HL-60 (cell line): ENCODE results near the gene MYOZ3.

Experiments used
- DNase-seq, 2 experiments: peaks; one replicate each; pipeline ENCODE4 v3.0.0-alpha.2; 2010 to 2020; ENCODE audit warnings: low read depth in 1 of 2, low spot score in 1 of 2
- H3K27ac ChIP-seq: fragments of 250-450 bp; sonication (Bioruptor Pico); replicated peaks from 2 replicates; pipeline ENCODE4 v1.5.1; 2020; ENCODE audit warnings: mild to moderate bottlenecking, moderate library complexity
- H3K27me3 ChIP-seq: fragments of 250-450 bp; sonication (Bioruptor Pico); 2 replicates; pipeline ENCODE4 v1.5.1; 2021; ENCODE audit warnings: mild to moderate bottlenecking, moderate library complexity; ENCODE audit not compliant: insufficient read depth, poor library complexity, severe bottlenecking
- H3K4me3 ChIP-seq: replicated peaks from 2 replicates; pipeline ENCODE4 v1.5.1; 2011; ENCODE audit warnings: mild to moderate bottlenecking, control low read depth, low read length; ENCODE audit not compliant: insufficient read depth
- GABPA ChIP-seq: IDR thresholded peaks from 2 replicates; pipeline ENCODE4 v1.6.1; 2012; ENCODE audit warnings: low read depth
- POLR2AphosphoS5 ChIP-seq: IDR thresholded peaks from 2 replicates; pipeline ENCODE4 v1.6.1; 2012; ENCODE audit warnings: low read depth
- SPI1 ChIP-seq: IDR thresholded peaks from 2 replicates; pipeline ENCODE4 v1.6.1; 2012; ENCODE audit warnings: low read depth, mild to moderate bottlenecking, borderline replicate concordance
- TF ChIP-seq, protein P1 (sequence below): IDR thresholded peaks from 2 replicates; pipeline ENCODE4 v1.6.1; 2012; ENCODE audit warnings: low read depth; ENCODE audit not compliant: insufficient replicate concordance
- TF ChIP-seq, protein P2 (sequence below): IDR thresholded peaks from one replicate; pipeline ENCODE4 v1.5.1; 2011; ENCODE audit warnings: low read length, control low read depth, inconsistent platforms; ENCODE audit not compliant: insufficient read depth

Gene MYOZ3

DNA sequence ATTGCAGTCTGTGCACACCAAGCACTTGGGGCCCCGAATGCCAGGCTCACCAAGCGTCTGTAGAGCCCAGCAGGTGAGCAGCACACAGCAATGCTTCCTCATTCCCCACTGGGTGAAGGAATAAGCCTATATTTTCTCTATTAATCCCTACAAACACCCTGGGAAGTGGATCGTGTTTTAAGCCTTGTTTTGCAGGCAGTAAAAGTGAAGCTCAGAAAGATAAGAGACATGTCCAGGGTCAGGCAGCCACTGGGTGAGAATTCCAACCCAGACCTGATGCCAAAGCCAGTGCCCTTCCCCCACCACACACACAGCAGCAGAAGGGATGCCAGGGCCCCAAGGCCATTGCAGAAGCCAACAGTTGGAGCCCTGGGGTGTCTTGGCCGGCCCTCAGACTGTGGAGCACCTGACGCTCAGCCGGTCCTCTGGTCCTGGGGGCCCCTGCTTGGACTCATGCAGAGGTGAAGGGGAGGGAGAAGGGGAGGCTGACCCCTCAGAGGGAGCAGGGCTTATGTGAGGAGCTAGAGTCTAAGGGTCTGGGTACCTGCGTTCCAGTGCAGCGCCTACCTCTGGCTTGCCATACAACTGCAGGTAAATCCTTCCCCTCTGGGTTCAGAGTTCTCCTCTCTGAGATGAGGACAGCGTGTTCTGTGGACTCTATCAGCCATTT lies 46.9 kb upstream of the MYOZ3 start:
- no peak for DNase-seq
- TF ChIP-seq POLR2AphosphoS5 = no peak
- TF ChIP-seq GABPA = no peak
- TF ChIP-seq, protein P1, sequence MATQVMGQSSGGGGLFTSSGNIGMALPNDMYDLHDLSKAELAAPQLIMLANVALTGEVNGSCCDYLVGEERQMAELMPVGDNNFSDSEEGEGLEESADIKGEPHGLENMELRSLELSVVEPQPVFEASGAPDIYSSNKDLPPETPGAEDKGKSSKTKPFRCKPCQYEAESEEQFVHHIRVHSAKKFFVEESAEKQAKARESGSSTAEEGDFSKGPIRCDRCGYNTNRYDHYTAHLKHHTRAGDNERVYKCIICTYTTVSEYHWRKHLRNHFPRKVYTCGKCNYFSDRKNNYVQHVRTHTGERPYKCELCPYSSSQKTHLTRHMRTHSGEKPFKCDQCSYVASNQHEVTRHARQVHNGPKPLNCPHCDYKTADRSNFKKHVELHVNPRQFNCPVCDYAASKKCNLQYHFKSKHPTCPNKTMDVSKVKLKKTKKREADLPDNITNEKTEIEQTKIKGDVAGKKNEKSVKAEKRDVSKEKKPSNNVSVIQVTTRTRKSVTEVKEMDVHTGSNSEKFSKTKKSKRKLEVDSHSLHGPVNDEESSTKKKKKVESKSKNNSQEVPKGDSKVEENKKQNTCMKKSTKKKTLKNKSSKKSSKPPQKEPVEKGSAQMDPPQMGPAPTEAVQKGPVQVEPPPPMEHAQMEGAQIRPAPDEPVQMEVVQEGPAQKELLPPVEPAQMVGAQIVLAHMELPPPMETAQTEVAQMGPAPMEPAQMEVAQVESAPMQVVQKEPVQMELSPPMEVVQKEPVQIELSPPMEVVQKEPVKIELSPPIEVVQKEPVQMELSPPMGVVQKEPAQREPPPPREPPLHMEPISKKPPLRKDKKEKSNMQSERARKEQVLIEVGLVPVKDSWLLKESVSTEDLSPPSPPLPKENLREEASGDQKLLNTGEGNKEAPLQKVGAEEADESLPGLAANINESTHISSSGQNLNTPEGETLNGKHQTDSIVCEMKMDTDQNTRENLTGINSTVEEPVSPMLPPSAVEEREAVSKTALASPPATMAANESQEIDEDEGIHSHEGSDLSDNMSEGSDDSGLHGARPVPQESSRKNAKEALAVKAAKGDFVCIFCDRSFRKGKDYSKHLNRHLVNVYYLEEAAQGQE = no peak
- no peak for TF ChIP-seq SPI1
- TF ChIP-seq, protein P2, sequence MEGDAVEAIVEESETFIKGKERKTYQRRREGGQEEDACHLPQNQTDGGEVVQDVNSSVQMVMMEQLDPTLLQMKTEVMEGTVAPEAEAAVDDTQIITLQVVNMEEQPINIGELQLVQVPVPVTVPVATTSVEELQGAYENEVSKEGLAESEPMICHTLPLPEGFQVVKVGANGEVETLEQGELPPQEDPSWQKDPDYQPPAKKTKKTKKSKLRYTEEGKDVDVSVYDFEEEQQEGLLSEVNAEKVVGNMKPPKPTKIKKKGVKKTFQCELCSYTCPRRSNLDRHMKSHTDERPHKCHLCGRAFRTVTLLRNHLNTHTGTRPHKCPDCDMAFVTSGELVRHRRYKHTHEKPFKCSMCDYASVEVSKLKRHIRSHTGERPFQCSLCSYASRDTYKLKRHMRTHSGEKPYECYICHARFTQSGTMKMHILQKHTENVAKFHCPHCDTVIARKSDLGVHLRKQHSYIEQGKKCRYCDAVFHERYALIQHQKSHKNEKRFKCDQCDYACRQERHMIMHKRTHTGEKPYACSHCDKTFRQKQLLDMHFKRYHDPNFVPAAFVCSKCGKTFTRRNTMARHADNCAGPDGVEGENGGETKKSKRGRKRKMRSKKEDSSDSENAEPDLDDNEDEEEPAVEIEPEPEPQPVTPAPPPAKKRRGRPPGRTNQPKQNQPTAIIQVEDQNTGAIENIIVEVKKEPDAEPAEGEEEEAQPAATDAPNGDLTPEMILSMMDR = no peak
- no peak overlapping the region for H3K4me3 ChIP-seq
- H3K27me3 ChIP-seq = peaks cover 3% of the 10 kb centered on the region
- H3K27ac ChIP-seq = no peak overlapping the region

DNA sequence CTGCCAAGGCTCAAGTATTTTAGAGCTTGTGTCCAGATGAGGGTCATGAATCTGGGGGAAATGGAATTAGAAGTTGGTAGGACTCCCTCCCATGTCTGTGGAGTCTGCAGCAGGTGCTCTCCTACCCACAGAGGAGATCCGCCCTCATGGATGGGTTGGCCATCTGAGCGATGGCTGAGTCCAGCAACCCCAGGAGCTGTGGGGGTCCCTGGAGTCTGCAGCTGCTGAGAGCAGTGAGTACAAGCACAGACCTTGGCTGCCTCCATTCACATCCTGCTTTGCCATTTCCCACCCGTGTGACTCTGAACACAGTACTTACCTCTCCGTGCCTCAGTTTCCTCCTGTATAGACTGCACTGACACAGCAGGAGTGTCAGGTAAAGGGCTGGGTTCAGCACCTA lies 46.4 kb upstream of the MYOZ3 start:
- no peak for DNase-seq
- H3K27me3 ChIP-seq = peaks cover 3% of the 10 kb centered on the region
- no peak overlapping the region for H3K4me3 ChIP-seq
- TF ChIP-seq, protein P2 = no peak
- no peak for TF ChIP-seq GABPA
- TF ChIP-seq, protein P1 = no peak
- TF ChIP-seq POLR2AphosphoS5 = no peak
- no peak for TF ChIP-seq SPI1
- H3K27ac ChIP-seq = no peak overlapping the region

DNA sequence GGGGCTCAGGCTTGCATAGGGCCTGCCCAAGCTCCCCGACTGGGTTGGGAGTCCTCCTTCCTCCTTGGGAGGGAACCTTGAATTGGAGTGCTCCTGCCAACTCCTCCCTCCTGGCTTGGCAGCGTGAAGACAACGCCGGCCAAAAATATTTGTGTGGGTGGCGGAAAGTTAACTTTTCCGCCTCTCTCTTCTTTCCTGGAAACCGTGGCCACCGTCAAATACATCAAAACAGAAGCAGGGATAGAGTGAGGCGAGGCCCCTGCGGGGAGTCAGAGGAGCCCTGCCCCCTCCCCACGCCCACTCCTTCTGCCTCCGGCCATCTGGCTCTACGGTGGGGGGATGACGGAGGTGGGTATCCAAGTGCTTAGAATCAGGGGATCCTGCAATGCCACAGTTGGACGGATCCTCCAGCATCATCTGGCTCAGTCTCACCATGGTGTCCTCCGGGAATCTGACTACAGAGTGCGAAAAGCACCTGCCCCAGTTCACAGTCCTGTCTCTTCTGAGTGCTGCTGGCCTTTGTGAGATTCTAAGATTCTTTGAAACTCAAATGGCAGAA lies 45.8 kb upstream of the MYOZ3 start:
- no peak for DNase-seq
- TF ChIP-seq SPI1 (no peak), GABPA (no peak), POLR2AphosphoS5 (no peak)
- TF ChIP-seq, protein P2 = no peak
- TF ChIP-seq, protein P1 = no peak
- H3K4me3 ChIP-seq = no peak overlapping the region
- H3K27me3 ChIP-seq = peaks cover 3% of the 10 kb centered on the region
- no peak overlapping the region for H3K27ac ChIP-seq
